Stimulated activated CD8-positive, alpha-beta memory T cell treated with anti-CD3 and anti-CD28 coated beads, Interleukin-12 subunit alpha, Interleukin-12 subunit beta, amount 100 ng/mL, for 24 hours (primary cell): ENCODE measurements around the gene ASB10.

Source experiments
- DNase-seq: peaks from one replicate; pipeline ENCODE4 v3.0.0-alpha.2; 2020; ENCODE audit errors: extremely low read depth

ASB10 gene

DNA sequence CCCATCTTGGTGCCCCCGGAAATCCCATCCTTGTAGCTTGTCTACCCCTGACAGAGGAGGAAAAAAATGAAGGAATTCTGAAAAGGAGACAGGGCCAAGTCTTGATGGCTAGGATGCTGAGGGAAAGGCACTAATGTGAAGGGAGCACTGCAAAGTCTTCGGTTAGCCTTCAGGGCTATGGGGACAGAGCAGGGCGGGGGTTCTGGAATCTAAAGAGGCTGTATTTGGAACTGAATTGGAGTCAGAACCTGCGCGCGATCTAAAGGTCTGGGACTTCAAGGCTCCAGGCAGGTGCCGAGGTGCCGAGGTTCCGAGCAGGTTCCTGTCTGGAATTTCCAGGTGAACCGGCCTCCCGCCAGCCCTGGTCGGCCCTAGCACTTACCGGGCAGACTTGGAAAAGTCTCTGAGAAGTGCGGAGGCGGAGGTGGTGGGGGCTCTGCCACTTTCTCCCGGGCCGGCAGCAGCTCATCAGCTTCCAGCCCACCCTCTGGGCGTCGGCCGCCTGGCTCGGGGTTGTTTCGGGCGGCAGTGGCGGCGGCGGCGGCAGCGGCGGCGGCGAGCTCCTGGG, 20.3 kb downstream of the ASB10 start:
- no peak for DNase-seq

DNA sequence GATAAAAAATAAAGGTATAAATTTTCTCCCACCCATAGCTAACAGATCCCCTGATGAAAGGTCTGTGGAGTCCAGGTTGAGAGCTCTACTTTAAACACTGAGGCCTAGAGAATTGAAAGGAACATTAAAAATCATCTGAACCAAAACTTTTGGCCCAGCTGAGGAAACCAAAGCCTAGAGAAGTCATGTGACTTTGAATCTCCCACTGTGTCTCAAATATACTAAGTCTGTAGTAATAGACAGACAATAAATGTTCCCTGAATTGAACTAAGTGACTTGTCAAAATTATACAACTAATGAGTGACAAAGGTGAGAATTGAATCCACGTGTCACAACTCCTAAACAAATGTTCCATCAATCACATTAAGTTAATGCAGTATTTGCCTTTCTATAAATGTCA, 25.3 kb downstream of the ASB10 start:
- DNase-seq = no peak

DNA sequence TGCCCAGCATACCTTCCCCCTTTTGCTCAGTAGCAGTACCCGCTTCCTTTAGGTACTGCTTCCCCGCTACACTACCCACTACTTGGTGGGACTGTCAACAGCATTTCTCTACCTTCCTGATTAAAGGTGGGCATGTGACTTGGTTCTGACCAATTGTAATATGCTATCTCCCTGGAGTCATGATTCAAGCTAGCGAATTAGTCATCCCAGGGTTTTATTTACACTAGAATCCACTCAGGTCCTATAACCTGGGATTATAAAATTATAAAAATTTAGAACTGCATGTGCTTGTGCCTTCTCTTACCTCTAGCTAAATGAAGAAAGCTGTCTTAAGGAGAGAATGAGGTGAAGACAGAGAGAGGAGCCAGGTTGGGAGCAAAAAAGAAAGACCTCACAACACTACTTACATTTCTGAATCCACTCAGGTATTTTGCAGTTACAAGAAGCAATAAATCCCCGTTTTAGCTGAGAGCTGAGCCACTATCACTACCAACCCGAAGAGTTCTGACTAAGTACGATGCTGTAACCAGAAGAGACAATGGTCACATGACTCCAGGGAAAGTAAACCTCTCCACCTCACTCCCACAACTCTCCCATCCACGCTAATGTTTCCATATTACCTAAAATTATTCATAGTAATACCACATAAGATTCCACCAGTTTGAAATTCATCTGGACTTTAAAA, 29.3 kb downstream of the ASB10 start:
- DNase-seq = no peak

DNA sequence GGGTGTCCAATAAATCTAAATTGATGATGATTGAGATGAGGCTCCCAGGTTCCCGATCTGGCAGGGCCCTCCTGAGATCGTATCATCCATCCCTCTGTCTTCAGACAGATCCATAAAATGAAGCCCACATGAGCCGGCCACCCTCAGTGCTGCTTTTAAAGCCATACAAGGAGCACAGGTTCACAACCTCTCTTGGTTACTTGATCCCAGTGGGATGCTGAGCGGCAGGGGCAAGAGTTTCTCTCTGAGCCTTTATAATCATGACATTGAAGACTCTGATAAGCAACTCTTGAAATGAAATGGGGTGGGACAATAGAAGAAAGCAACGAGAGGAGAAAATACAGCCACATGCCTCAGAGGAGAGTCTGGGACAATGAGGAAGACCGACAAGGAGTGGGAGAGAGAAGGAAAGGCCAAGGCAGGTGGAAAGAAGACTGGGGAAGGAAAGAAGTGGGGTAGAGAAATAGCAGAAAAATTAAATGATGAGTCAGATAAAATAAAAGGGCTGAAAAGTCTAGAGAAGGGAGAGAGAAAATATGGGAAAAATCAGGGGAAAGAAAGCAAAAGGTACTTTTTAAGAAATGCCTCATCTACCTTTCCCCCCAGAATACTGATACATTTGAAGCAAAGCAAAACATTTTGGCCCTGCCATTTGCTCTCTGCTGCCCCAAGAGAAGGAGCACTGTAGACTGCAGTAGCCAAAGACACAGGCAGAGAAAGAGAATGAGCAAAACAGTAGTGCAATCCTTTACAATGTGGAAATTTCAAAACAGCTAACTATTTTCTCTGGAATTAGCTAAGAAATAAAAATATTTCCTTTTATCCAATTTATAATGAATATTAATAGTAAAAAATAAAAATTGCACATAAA, 34.2 kb downstream of the ASB10 start:
- DNase-seq = no peak

DNA sequence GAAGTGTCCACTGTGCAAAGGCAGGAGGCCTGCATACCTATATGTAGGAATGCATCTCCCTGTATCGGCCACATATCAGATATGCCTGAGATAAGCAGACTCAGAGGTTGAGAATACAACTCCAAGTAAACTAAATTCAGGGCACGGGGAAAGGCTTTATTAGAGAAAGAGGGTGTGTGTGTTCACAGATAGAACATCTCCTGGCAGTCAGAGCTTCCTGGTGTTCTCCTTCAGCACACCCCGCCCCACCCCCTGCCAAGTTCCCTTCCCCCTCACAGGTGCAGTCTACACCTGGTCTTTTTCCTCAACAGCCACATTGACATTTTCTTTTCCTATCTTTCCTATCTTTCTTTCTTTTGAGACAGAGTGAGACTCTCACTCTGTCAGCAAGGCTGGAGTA, 36.7 kb downstream of the ASB10 start:
- DNase-seq = no peak

DNA sequence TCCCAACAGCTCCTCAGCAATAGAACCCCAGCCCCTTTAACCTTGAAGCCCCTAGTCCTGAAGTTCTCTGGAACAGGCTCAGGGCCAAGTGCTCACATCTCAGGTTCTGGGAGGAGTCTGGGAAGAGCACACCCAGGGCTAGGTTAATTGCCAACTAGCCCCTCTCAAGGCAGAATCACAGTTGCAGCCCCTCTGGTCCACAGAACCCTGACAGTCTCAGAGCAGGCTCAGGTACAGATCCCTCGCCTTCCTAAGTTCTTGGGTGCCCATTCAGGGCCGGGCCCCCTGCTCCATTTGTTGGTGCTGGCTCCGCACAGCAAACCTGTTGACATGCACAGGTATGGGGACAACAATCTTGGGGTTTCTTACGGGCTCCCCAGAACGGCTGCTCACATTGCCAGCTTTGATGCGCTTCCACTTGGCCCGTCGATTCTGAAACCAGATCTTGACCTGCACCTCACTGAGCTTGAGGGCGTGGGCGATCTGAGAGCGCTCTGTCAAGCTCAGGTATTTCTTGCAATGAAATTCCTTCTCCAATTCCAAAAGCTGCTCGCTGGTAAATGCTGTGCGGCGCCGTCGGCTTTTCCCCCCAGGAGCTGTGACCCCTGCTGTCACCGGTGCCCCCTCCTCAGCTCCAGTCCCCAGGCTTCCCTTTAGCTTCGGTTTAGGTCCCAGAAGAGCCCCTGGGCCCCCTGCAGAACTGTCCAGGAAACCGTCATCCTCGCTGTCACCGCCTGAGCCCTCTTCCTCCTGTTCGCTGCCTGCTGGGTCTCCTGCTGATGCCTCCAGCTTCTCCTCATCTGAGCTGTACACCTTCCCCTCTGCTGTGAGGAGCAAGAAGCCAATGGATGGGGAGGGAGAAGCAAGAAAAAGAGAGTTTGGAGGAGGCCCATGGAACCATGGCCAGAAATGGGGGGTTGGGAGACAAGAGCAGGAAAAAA, 38.5 kb downstream of the ASB10 start:
- DNase-seq = no peak

DNA sequence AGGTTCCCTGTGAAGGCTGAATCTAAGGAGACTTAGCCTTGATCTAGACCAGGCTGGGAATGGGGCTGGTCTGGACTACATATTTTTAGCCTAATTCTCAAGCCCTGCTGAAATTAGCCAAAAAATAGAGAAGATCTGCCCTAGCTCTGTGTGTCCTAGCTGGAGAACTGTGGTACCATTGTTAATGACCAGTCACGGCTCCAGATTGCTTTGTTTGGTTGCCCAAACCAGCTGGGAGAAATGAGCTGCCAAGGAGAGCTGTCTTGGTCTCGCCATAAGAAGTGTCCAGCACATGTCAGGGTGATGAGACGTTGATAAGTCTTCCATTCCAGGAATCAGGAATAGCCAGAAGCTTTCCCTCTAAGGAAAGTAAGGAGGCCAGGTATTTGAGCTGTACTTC, 40.3 kb downstream of the ASB10 start:
- no peak for DNase-seq

DNA sequence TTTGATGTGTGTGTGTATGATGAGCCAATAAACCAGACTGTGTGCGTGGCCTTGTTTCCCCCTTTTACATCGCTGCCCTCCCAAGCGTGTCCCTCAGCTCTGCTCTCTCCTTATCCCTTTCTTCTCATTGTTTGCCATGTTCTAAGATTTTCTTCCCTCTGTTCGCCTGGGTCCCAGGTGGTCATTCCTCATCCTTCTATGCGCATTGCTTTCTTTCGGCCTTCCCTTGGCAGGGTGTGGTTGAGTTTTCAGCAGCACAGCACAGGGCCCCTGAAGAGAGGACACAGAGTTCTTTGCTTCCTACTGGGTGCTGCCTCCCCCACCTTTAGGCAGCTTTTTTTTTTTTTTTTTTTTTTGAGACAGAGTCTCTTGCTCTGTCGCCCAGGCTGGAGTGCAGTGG, 42.7 kb downstream of the ASB10 start:
- DNase-seq = no peak

DNA sequence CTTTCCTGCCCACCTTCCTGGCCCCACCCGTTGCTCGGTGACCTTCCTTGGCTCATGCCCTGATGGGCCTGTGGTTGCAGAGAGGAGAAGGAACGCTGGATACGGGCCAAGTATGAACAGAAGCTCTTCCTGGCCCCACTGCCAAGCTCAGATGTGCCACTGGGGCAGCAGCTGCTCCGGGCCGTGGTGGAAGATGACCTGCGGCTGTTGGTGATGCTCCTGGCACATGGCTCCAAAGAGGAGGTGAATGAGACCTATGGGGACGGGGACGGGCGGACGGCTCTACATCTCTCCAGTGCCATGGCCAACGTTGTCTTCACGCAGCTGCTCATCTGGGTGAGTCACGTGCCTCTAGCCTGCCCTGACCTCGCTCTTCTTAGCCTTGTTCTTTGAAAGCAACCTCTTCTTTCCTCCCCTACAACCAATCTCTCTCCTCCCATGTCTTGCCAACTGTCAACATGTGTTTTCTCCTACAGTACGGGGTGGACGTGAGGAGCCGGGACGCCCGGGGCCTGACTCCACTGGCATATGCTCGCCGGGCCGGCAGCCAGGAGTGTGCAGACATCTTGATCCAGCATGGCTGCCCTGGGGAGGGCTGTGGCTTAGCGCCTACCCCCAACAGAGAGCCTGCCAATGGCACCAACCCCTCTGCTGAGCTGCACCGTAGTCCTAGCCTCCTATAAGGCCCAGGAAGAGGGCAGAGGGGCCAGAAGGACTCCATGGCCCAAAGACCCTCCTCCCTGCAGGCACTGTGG, 43.6 kb downstream of the ASB10 start:
- DNase-seq = no peak

DNA sequence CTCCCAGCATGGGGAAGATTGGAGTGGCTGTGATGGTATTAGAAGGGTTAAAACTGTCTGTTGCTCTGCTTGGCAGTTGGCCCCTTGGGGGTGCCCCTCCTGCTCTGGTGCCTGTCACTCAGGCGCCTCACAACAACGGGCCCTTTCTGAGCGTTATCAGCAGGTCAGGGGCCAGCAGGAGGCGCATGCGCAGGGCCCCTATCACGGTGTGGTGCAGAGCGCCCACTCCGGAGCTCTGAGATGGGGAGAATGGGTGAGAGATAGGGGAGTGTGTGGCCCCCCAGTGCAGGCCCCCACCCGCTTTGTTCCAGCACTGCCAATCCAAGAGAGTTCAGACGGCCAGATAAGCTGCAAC, 44.4 kb downstream of the ASB10 start:
- DNase-seq = no peak

DNA sequence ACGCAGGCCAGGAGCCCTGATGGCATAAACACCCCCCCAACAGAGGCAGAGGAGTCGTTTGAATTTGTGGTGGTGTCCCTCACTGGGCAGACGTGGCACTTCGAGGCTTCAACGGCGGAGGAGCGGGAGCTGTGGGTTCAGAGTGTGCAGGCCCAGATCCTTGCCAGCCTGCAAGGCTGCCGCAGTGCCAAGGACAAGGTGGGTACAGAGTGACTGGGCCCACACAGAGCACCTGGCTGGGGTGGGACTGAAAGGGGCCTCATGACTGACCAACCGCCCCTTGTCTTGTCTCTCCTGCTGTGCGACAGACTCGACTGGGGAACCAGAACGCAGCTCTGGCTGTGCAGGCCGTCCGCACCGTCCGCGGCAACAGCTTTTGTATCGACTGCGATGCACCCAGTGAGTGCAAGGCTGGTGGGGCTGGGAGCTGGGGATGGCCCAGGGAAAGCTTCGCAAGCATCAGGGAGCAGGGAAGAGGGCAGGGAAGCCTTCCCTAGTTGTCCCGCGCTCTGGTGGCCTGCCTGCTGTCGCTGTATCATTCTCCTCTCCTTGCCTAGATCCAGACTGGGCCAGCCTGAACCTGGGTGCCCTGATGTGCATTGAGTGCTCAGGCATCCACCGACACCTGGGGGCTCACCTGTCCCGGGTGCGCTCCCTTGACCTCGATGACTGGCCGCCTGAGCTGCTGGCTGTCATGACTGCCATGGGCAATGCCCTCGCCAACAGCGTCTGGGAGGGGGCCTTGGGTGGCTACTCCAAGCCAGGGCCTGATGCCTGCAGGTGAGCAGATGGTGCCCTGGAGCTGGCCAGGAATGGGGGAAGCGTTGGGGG, 45.0 kb downstream of the ASB10 start:
- no peak for DNase-seq

DNA sequence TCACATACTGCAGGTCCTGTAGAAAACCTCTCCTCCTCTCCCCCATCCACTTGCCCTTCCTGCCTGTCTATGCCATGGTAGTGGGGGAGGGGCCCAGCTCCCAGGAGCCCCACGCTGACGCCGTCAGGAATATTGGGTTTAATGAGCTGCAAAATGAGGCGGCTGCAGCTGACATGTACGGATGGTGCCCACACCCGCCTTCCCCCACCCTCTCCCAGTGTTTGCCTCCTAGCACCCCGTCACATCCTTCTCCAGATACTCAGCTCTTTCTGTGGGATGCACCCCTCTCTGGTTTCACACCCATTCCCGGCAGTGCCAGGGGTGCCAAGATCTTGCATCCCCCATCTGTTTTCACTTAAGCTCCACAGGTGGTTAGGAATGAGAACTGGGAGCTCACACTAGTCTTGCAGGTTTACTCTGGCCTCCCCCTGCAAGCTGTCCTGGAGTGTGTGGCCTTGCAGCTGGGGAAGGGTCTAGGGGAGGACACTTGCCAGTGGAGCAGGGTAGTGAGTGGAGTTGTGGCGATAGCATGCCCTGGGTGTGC, 45.7 kb downstream of the ASB10 start:
- DNase-seq = no peak

DNA sequence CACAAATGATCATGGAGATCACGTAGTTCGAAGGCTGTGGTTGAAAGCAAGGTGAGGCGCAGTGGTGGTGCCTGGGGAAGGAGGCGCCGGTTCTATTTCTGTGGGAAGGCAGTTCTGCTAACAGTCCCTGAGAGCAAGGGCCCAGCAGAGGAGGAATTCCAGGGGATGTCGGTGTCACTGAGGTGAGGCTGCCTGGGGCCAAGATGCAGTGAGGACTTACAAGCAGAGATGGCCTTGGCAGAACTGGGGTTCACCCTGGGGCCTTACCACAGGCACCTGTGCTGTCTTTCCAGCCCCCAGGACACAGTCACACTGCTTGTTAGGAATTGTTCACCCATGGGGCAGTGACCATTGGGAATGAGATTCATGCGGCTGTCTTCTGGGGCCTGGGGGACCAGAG, 46.2 kb downstream of the ASB10 start:
- no peak for DNase-seq

DNA sequence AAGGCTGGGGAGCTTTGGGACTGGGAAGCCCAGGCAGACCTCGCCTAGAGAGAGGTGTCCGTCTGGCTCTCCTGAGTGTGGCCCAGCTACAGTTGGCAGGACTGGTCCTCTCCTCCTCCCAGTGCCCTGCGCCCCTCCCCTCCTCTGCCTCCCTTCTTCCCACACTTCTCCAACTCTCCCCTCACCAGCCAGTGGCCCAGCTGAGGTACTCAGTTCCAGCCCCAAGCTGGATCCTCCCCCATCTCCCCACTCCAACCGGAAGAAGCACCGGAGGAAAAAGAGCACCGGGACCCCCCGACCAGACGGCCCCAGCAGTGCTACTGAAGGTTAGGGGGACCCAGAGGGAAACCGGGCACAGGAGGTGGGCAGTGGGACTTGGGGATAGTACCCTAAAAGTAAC, 47.3 kb downstream of the ASB10 start:
- no peak for DNase-seq

DNA sequence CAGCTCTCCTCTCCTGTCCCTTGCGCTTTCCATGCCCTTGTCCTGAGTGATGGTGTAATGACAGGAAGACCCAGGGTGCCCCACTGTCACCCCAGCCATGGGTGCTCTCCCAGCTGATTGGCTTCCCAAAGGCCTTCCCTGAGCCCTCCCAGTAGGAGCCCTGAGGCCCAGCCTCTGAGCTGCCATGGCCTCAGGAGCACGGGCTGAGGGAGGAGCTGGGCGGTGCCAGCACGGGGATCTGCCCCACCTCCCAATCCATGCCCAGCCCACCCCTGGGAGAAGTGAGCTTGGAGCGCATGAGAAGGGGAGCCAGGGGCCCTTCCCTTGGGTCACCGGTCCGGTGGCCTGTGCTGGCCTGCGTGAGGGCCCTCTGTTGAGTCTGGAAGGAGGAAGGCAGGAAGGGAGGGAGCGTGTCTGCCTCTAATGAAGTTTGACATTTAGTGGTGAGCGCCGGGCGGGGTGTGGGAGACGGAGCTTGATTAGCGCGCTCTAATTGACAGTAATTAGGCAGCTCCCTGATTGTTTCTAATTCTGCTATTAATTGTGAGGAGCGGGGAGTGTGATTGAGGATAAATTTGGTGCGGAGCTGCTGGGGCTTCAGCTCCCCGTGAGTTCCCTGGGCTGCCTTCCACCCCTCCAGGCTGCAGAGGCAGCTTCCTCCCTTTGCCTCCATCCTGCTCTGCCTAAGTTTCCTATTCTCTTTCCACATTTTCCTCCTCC, 47.8 kb downstream of the ASB10 start:
- DNase-seq = no peak

DNA sequence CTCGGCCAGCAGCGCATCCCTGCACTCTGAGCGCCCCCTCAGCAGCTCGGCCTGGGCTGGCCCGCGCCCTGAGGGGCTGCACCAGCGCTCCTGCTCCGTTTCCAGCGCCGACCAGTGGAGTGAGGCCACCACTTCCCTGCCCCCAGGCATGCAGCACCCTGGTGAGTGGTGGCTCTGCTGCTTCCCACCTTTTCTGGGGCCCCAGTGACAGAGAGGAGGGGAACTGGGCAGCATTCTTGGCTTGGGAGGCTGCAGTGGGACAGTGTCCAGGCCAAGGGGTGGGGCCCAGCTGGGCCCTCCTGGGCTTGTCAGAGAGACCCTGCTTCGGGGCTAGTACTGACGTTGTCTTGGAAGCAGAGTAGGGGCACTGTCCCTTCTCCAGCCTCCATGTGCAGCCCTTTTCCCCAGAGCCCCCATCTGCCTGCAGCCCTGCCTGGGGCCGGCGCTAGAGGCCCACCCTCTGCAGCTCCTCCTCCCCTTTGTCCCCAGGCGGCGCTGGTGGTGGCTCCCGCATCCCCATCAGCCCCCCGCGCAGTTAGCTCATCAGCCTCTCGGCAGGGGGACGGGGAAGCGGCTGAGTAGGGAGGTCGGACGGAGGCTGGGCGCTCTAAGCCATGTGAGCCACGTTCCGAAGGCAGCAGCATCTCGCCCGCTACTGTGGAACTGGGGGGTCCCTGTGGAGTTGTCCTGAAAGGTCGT, 48.7 kb downstream of the ASB10 start:
- no peak for DNase-seq

DNA sequence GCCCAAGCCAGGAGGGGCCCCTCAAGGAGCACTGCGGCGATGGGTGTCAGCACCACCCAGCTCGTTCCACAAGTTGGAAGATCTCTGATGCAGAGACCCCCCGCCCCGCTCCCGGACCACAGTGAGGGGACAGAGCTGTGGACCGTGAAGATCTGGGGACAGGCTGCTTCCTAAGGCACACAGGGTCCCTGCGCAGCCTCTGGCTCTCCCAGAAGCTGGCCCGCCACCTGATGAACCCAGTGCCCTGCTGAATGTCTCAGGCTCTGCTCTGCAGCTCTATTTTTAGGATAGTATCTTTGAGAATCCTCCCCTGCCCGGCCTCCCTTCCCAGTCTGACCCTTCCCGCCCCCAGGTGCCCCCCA, 49.3 kb downstream of the ASB10 start:
- no peak for DNase-seq

DNA sequence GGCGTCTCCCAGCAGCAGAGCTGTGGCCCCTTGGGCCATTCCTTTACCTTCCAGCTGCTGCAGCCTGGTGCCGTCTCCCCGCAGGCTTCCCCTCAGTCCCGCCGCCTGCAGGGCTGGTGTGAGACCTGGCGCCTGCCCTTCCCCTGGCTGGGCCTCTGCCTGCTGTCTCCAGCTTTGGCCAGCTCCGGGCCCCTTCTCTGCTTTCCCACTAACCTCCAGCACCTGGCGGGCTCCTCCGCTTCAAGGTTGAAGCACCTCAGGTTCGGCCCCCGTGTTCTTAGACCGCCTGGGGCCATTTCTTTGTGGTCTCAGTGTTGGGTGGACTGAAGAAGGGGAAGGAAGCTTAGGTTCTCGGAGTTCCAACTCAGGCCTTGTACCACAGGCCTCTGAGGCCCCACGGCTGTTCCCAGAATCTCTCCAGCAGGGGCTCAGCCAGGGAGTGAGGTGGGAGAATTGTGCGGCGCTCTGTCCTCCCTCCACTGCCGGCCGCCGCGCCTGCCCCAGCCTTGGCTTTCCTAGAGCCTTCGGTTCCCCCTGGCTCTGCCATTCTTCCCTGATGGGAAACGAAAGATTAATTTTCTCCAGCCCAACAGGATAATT, 49.9 kb downstream of the ASB10 start:
- DNase-seq = no peak
